HG03342 (cell line): ENCODE results near the gene NLGN1.
A peak's percentile ranks its signal among the peaks of the same experiment; 100 is the strongest.
"Not testable (repeated sequence)": the region's sequence is repeated elsewhere in the genome, so short reads cannot be mapped to it uniquely, and the experiment has no call there.

Experiments
- ATAC-seq: cut with Tn5 transposase; IDR thresholded peaks from one replicate; pipeline ENCODE4 v1.9.1; 2021; ENCODE audit warnings: mild to moderate bottlenecking, moderate library complexity; ENCODE audit not compliant: unreplicated experiment

NLGN1 gene

GRCh38 chr3:173553635-173554280 lies 156.2 kb downstream of the NLGN1 start:
- no peak for ATAC-seq

DNA sequence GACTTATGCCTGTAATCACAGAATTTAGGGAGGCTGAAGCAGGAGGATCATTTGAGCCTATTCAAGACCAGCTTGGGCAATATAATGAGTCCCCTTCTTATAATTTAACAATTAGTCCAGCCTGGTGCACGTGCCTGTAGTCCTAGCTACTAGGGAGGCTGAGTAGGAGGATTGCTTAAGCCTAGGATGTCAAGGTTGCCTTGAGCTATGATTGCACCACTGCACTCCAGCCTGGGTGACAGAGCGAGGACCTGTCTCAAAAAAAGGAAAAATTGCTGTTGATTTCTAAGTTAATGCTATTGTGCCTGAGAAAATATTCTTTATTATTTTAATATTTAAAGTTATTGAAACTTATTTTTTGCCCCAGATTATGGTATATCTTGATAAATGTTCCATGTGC lies 159.0 kb downstream of the NLGN1 start:
- ATAC-seq, result no peak

- no peak for ATAC-seq
These were observed 170.5 kb downstream of the NLGN1 start for GRCh38 chr3:173567997-173568396.

DNA sequence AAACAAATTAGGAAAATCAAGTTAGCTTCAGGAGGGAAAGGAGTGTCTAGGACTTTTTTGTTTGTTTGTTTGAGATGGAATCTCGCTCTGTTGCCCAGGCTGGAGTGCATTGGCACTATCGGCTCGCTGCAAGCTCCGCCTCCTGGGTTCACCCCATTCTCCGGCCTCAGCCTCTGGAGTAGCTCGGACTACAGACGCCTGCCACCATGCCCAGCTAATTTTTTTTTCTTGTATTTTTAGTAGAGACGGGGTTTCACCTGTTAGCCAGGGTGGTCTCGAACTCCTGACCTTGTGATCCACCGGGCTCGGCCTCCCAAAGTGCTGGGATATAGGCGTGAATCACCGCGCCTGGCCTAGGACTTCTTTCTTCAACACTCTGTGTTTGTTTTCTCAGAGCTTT lies 171.1 kb downstream of the NLGN1 start:
- no peak for ATAC-seq

DNA sequence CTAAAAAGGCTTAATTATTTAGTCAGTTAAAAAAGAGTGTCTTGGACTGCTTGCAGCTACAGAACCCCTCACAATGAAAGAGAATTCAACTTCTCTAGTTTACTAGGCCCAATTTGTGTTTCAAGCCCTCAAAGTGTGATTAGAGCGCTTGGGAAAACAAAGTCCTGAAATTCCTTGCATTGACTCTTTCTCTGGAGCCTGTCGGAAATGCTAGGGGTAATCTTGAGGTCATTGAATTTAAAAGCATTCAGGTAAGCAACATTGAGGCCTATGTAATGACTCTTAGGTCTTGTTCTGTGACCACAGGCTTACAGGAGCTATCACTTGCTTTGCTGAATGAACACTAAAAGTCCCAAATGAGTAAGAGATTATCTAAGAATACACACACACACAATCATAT lies 186.0 kb downstream of the NLGN1 start:
- ATAC-seq, result no peak

DNA sequence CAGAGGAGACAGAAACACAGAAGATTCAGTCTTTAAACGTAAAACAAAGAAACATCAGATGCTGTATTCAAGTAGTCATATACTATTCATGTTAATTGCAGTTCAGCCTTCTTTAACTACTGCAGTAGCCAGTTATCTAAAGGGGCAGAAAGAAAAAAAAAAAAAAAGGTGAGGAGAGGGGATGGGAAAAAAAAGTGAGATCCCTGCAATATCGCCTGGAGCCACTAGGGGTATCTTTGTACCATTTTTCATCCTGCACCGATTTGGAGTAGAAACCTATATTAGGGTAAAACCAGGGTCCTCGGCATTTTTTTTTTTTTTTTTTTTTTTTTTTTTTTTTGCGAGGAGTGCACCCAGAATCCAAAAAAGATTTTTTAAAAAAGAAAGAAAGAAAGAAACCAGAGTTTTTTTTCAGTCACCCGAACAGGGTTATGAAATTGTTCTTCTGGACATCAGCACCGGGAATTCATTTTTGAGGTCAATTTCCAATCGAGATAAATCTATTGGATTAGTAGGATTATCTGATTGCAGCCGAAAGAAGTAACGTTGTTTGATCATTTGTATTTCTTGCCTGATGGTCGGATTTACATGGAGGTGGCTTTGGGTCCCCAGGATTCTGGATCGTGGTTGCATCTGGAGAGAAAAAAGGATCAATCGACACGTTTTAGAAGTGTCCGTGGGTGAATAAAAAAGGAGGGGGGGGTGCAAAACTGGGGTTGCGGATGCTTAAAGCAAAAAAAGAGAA lies 186.7 kb downstream of the NLGN1 start:
- peak; percentile 62 for ATAC-seq

GRCh38 chr3:173584838-173585831 lies 187.6 kb downstream of the NLGN1 start:
- ATAC-seq, result no peak

DNA sequence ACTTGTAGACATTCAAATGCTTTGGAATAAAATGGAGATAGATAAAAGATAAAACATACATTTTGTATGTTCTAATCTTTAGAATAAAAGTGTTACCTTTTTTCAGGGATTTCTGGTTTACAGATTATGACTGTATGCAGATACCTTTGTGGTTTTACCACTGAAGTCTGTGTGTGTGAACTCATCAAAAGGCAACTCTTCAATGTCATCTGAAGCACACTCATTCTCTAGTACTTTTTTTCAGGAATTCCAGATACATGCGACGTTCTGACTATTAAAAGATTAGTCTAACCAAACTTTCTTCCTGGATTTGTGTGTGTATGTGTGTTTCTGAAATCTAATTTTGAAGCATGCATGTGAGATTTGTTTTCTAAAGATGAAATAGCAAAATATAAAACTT lies 188.6 kb downstream of the NLGN1 start:
- no peak for ATAC-seq

- ATAC-seq, result no peak
These were observed 189.5 kb downstream of the NLGN1 start for GRCh38 chr3:173587055-173587454.

DNA sequence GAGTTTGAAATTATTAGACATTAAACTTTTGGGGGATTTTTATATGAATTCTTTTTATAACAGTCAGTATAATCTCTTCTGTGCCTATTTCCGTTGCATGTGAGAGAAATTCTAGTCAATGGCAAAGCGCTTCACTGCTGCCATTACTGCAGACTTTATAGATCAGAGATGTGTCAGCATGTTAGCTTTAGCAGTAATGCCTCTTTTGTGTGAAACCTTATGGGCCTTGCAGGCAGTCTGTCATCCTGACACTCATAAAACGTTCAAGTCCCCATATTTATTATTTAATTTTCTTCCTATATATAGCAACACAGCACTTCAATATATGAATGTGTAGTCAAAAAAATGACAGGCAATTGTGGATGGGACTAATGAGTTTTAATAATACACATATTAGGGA lies 191.0 kb downstream of the NLGN1 start:
- no peak for ATAC-seq

DNA sequence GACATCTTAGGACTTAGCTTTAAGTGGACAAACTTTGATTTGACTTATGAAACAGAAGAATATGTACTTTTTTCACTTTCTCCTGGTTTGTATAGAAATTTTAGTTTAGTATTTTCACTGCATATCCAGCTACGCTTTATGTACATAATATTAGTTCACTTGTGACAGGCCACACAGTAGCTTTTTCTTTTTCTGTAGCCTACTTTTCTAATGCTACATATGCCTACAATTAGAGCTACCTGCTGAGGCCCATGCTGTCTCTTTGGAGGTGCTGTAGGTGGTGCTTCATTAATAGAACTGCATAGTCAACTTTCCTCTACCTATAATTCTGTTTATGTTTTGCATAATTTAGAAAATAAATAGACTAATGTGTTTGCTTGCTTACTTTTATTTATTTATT lies 191.6 kb downstream of the NLGN1 start:
- ATAC-seq, result no peak

GRCh38 chr3:173591401-173591800 lies 193.9 kb downstream of the NLGN1 start:
- no peak for ATAC-seq

DNA sequence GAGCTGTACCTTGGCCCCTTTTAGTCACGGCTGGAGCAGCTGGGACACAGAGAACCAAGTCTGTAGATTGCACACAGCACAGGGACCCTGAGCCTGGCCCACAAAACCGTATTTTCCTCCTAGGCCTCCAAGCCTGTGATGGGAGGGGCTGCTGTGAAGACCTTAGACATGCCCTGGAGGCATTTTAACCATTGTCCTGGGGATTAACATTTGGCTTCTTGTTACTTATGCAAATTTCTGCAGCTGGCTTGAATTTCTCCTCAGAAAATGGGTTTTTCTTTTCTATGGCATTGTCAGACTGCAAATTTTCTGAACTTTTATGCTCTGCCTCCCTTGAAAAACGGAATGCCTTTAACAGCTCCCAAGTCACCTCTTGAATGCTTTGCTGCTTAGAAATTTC lies 197.3 kb downstream of the NLGN1 start:
- not testable (repeated sequence) for ATAC-seq

DNA sequence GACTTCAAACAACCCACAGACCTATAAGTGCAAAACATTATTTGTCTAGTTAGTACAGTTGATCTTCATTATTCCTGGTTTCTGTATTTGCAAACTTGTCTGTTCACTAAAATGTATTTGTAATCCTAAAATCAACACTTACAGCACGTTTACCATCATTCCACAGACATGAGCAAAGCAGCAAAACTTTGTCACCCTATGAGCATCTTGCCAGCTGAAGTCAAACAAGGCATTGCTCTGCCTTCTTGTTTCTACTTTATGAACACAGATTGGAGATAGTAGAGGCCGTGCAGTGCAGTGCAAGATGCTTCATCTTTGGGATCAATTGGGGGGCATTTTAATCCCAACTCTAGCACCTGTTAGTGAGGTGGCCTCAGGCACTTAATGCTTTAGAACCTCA lies 202.1 kb downstream of the NLGN1 start:
- ATAC-seq, result no peak

DNA sequence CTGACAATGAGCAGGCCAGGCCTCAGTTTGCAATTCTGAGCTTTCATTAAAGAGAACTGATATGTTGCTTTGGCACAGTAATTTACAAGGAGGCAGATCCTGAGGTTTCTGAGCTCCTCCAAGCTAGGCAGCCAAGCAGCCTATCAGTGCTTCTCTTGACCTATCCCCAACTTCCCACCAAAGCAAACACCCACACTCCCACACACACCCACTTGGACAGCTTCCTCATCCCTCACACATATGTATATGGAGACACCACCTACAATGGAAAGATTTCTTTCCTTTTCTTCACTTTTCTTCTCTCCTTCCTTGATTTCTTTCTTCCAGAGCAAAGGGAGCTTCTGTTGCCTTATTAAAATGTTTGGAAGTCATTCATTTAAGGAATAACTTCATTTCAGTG lies 217.0 kb downstream of the NLGN1 start:
- no peak for ATAC-seq

GRCh38 chr3:173615661-173616060 lies 218.1 kb downstream of the NLGN1 start:
- ATAC-seq, result no peak

- ATAC-seq, result no peak
These were observed 219.9 kb downstream of the NLGN1 start for GRCh38 chr3:173617490-173617889.

DNA sequence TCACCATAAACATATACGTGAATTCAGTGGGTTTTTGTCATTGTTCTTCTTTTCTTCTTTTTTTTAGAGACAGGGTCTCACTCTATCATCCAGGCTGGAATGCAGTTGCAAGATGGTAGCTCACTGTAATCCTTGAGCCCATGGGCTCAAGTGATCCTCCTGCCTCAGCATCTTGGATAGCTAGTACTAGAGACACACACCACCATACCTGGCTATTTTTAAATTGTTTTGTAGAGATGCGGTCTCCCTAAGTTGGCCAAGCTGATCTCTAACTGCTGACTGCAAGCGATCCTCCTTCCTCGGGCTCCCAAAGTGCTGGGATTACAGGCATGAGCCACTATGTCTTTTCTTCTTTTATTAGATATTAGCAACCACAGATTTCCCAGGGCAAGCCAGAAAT lies 220.6 kb downstream of the NLGN1 start:
- ATAC-seq, result no peak

GRCh38 chr3:173618703-173619102 lies 221.2 kb downstream of the NLGN1 start:
- ATAC-seq, result no peak

- no peak for ATAC-seq
These were observed 224.6 kb downstream of the NLGN1 start for GRCh38 chr3:173622166-173622565.

DNA sequence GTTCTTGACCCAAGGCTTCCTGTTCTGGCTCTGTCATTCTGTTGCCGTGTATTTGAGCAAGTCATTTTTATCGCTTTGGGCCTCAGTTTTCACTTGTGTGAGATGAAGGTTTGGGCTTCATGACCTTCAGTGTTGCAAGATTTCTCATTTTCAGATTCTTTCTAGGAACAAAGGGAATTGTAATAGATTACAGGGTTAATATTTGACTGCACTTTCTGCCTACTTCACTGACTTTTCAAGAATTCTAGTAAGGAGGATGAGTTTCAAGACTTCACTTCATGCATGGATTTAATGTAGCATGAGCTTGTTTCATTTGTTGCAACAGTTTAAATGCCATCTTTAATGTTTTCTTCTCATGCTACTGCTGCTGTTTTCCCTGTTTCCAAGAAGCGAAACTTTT lies 226.5 kb downstream of the NLGN1 start:
- ATAC-seq, result no peak

- no peak for ATAC-seq
These were observed 233.3 kb downstream of the NLGN1 start for GRCh38 chr3:173630849-173631248.
